Activated CD8-positive, alpha-beta memory T cell treated with anti-CD3 and anti-CD28 coated beads, Interleukin-2, amount 10 ng/mL, durations not matched to agents 7 days and 5 days (primary cell): ENCODE measurements around the gene TLR9. TPM values are rescaled to one million over a fixed set of nuclear protein-coding genes. Genes with fewer than 3 reads are reported as not detected.
"Not testable (repeated sequence)": the region's sequence is repeated elsewhere in the genome, so short reads cannot be mapped to it uniquely, and the experiment has no call there.

Experiments used
- ATAC-seq: fragments of 150-1000 bp; cut with Tn5 transposase; one replicate; pipeline ENCODE4 v1.10.0; 2021; ENCODE audit warnings: moderate library complexity
- CTCF ChIA-PET: fragments of 350-600 bp; sonication (Branson Sonifier 250); formaldehyde crosslinking; loops from one replicate; lab custom pipeline; 2021; ENCODE audit warnings: antibody characterized with exemption; lab: Charles Lee
- DNase-seq: peaks from one replicate; pipeline ENCODE4 v3.0.0-alpha.2; 2020
- H3K27ac Mint-ChIP-seq: one replicate; pipeline ENCODE4 v1.8.0; 2021; ENCODE audit warnings: mild to moderate bottlenecking, mixed read lengths
- H3K27me3 Mint-ChIP-seq: one replicate; pipeline ENCODE4 v1.8.0; 2021; ENCODE audit warnings: mixed read lengths
- H3K36me3 Mint-ChIP-seq: one replicate; pipeline ENCODE4 v1.8.0; 2021; ENCODE audit warnings: mild to moderate bottlenecking, mixed read lengths
- H3K4me1 Mint-ChIP-seq: one replicate; pipeline ENCODE4 v1.8.0; 2021; ENCODE audit warnings: mixed read lengths
- H3K4me3 Mint-ChIP-seq: one replicate; pipeline ENCODE4 v1.8.0; 2021; ENCODE audit warnings: mild to moderate bottlenecking, moderate library complexity, mixed read lengths
- H3K9me3 Mint-ChIP-seq: one replicate; pipeline ENCODE4 v1.8.0; 2022; ENCODE audit warnings: low read depth, mixed read lengths
- total RNA-seq, 2 experiments: library from RNA; stranded (reverse); gene quantifications; one replicate each; pipeline ENCODE4 v1.2.3, GENCODE V29; 2021

Gene TLR9
- total RNA-seq, 2 experiments from 2014 or later, result 0.64 TPM; not detected in 1

DNA sequence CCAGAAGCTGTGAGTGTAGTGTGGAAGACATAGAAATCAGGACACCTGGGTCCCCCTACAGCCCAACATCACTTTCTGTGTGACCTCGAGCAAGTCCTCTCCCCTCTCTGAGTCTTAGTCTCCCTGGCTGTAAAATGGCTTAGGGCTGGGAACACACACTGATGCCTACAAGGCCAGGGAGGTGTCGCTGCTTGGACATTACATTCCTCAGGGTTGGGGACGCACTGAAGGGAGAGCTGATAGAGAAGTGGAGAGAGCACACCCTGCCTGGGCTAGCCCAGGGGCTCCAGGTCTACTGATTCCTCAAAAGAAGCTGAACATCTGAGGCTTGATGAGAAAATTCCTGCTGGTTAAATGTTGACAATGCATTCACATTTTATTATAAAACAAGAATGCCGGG lies 33.8 kb downstream of the TLR9 start:
- DNase-seq (no peak), ATAC-seq (no peak)
- Mint-ChIP-seq H3K9me3 (no peaks in the 10 kb centered on the region), H3K27me3 (no peaks in the 10 kb centered on the region), H3K36me3 (no peaks in the 10 kb centered on the region), H3K4me1 (peaks cover 21% of the 10 kb centered on the region), H3K4me3 (no peak overlapping the region), H3K27ac (no peak overlapping the region)
- CTCF ChIA-PET, result no interaction called here

DNA sequence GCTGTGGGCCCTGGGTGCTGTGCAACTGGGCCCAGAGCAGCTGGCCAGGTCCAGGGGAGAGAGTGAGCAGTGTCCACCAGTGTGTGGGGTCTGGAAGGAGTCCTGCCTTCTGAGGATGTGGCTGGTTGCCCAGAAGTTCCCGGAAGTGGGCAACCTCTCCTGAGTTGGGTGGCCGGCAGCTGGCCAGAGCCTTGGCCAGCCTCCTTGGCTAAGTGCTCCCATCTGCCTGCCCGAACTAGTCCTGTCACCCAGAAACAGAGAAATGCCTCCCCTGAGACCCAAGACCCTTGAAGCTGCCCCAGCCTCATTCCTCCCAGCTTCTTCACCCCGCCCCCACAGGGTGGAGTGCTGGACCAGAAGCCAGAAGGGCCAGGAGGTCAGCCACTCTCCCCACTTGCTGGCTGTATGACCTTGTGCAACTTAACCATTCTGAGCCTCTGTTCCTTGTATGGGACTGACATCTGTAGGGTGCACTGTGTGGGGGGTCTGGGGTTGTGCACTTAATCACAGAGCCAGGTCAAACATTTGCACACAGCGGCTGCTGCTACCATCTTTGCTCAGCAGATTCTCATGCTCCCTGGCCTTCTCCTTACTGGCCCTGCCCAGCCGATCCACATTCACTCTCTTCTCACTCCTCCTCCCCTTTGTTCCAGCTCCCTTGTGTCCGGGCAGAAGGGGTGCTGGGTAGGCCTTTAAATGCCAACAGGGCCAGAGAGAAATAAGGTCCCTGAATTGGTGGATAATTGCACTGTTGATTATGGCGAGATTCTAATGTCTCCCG lies 35.0 kb downstream of the TLR9 start:
- Mint-ChIP-seq H3K36me3 (no peaks in the 10 kb centered on the region), H3K27me3 (no peaks in the 10 kb centered on the region), H3K4me3 (no peak overlapping the region), H3K9me3 (no peaks in the 10 kb centered on the region), H3K4me1 (peaks cover 14% of the 10 kb centered on the region), H3K27ac (no peak overlapping the region)
- ATAC-seq (no peak), DNase-seq (no peak)
- CTCF ChIA-PET, result interaction anchor here (2.5 kb wide), 1 partner anchor 189 kb away, joined by 7 read pairs; no protein-coding TSS in a partner anchor

DNA sequence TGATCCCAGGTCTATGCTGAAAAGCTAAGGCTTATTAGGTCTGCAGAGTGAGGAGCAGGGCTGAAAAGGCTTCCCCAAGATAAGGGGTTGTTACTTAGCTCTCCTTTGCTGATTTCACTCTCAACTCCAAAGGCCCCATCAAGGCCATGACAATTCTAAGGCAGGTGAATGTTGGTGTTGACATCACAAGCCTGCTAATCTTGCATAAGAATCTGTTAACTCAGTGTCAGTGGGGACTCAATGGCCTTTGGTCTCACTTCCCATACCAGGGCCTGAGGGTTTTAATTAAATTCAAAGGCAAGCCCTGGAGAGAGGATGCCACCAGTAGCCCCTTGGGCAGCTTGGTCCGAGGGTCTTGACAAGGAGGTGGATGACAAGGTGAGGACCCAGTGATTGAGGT lies 36.9 kb downstream of the TLR9 start:
- CTCF ChIA-PET, result interaction anchor here (0.6 to 2.5 kb wide), 4 partner anchors 34 to 259 kb away, joined by 3 to 7 read pairs (median 4); partner anchors contain the start of gene POC1A
- no peak overlapping the region for H3K27ac Mint-ChIP-seq
- ATAC-seq, result no peak

DNA sequence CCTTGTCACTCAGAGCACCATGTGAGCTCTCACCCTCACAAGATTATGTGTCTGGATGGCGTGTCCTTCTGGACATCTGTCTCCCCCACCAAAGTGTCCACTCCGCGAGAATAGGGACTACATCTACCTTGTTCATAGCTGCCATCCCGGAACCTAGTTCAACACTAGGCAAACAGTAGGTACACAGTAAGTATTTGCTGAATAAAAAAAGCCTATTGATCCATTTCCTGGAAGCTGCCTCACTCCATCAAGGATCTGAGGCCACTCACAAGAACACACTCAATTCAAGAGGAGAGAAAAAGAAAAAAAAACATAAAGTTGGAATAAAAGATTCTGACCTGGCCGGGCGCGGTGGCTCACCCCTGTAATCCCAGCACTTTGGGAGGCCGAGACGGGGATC lies 38.7 kb downstream of the TLR9 start:
- CTCF ChIA-PET, result interaction anchor here (1.1 kb wide), 1 partner anchor 185 kb away, joined by 3 read pairs; no protein-coding TSS in a partner anchor

More for the DNA sequence above, 36.9 kb downstream of the TLR9 start:
- Mint-ChIP-seq H3K4me3 (no peak overlapping the region), H3K4me1 (peaks cover 16% of the 10 kb centered on the region), H3K27me3 (no peaks in the 10 kb centered on the region), H3K36me3 (no peaks in the 10 kb centered on the region), H3K9me3 (no peaks in the 10 kb centered on the region)
- no peak for DNase-seq

DNA sequence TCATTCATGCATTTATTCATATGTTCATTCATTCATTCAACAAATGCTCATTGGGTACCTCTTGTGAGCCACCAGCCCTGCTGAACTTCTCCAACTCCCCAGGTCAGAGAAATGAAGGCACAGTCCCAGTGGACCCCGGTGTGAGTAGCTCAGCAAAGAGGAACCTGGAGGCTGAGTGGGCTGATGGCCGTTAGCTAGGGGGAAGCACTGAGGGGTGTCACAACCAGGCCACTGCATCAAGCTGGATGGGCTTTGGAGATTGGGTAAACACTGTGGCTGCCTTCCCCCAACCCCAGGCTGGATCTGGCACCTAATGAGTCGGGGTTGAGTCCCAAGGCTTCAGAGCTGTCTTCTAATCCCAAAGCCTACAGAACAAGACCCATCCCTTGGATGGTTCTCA lies 39.6 kb downstream of the TLR9 start:
- no peak overlapping the region for H3K27ac Mint-ChIP-seq
- no peak for ATAC-seq
- H3K36me3 Mint-ChIP-seq, result no peaks in the 10 kb centered on the region
- DNase-seq, result no peak
- H3K4me3 Mint-ChIP-seq, result no peak overlapping the region
- no peaks in the 10 kb centered on the region for H3K9me3 Mint-ChIP-seq
- peaks cover 39% of the 10 kb centered on the region for H3K4me1 Mint-ChIP-seq
- CTCF ChIA-PET, result no interaction called here
- H3K27me3 Mint-ChIP-seq, result no peaks in the 10 kb centered on the region

More for the DNA sequence above, 38.7 kb downstream of the TLR9 start:
- no peak for ATAC-seq
- Mint-ChIP-seq H3K27ac (no peak overlapping the region), H3K36me3 (no peaks in the 10 kb centered on the region), H3K9me3 (no peaks in the 10 kb centered on the region), H3K4me3 (no peak overlapping the region), H3K27me3 (no peaks in the 10 kb centered on the region), H3K4me1 (peaks cover 34% of the 10 kb centered on the region)
- DNase-seq, result no peak

DNA sequence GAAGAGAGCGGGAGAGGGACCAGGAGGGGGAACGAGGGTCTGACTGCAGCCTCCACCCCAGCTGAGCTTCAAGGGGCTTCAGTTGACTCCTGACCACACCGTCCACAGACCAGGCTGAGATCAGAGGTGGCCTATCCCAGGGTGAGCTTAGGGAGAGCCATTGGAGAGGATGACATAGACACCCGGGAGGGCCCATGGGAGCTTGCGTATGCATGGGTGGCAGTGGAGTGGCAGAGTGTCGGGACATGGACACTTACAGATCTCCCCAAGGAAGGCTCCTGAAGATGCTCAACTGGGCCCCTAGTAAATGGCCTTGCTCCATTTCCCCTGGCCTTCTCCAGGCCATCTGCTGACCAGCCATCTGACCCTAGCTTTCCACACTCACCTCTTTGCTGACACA lies 40.1 kb downstream of the TLR9 start:
- Mint-ChIP-seq H3K4me1 (peaks cover 37% of the 10 kb centered on the region), H3K9me3 (no peaks in the 10 kb centered on the region), H3K4me3 (no peak overlapping the region), H3K36me3 (no peaks in the 10 kb centered on the region), H3K27me3 (no peaks in the 10 kb centered on the region), H3K27ac (no peak overlapping the region)
- ATAC-seq, result no peak
- CTCF ChIA-PET, result interaction anchor here (1.5 kb wide), 1 partner anchor 31 kb away, joined by 3 read pairs; the partner anchor contains the start of gene POC1A
- DNase-seq, result no peak

DNA sequence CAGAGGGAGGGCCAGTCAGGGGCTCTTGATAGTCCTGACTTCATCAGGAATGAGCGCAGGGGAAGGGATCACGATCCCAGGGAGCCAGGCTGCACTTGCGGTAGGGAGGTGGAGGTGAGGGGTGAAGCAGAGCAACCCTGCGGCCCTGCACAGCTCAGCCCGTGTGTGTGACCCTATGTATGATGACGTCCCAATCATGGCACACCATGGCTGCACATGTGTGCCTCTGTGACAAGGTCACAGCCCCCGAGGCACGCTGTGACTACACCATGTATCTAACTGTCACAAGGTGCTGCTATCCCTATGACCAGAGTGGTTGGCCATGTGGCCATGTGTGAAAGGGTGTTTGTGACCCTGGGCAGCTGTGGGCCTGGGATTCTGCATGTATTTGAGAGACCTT lies 40.8 kb downstream of the TLR9 start:
- Mint-ChIP-seq H3K27me3 (no peaks in the 10 kb centered on the region), H3K27ac (no peak overlapping the region), H3K36me3 (no peaks in the 10 kb centered on the region), H3K4me3 (no peak overlapping the region), H3K4me1 (peaks cover 34% of the 10 kb centered on the region), H3K9me3 (no peaks in the 10 kb centered on the region)
- ATAC-seq (no peak), DNase-seq (no peak)
- CTCF ChIA-PET, result interaction anchor here (1.5 kb wide), 1 partner anchor 30 kb away, joined by 3 read pairs; the partner anchor contains the start of gene POC1A

DNA sequence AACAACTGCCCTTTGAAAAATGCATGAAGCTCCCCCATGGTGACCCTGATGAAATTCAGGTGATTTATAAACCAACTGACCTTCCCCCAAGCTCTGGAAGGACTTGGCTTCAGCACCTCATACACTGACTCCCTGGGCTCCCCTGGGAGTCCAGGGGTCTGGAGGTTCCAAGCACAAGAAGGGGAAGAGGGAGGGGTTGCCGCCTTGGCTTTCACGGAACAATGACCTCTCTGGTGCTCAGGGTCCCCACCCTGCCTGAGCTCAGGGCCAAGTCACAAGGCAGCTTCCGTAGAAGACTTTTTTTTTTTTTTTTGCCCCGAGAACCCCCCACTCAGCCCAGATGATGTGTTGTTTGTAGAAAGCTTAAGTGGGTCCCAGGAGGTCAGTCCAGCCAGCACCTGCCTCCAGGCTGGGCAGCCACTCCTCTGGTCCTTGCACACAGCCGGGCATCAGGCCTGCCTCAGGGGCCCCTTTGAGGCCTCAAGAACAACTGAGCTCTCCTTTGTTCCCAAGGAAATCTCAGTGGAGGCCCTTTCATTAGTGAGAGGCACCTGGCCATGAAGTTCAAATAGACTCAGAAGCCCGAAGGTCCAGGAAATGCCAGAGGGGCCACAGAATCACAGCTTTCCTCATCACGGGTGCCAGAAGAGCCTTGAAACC lies 41.5 kb downstream of the TLR9 start:
- Mint-ChIP-seq H3K4me1 (peaks cover 27% of the 10 kb centered on the region), H3K36me3 (no peaks in the 10 kb centered on the region), H3K9me3 (no peaks in the 10 kb centered on the region), H3K27ac (no peak overlapping the region), H3K27me3 (no peaks in the 10 kb centered on the region), H3K4me3 (no peak overlapping the region)
- no peak for ATAC-seq
- DNase-seq, result no peak
- CTCF ChIA-PET, result interaction anchor here (0.8 to 3.3 kb wide), 6 partner anchors 9 to 242 kb away, joined by 3 to 12 read pairs (median 4); partner anchors contain the start of genes POC1A and RRP9

DNA sequence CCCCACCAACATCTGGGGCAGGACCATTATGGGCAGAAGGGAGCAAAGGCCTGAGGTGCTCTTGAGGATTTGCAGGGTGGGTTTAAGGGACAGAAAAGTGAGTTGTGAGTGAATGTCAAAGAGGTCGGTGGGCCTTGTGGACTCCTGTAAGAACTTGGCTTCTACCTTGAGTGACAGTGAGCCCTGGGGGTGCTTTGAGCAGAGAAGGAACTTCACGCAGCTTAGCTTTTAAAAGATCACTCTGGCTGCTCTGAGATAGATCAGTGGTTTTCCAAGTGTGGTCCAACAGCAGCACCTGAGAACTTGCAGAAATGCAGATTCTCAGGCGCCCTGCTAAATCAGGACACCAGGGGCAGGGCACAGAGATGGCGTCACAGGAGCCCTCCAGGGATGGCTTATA lies 42.8 kb downstream of the TLR9 start:
- Mint-ChIP-seq H3K36me3 (no peaks in the 10 kb centered on the region), H3K27ac (peak overlapping the region; percentile 6), H3K27me3 (no peaks in the 10 kb centered on the region), H3K4me3 (no peak overlapping the region), H3K9me3 (no peaks in the 10 kb centered on the region), H3K4me1 (peaks cover 25% of the 10 kb centered on the region)
- CTCF ChIA-PET, result interaction anchor here (1.0 to 3.3 kb wide), 4 partner anchors 10 to 241 kb away, joined by 3 to 12 read pairs (median 4); partner anchors contain the start of gene RRP9
- ATAC-seq, result no peak
- DNase-seq, result no peak

DNA sequence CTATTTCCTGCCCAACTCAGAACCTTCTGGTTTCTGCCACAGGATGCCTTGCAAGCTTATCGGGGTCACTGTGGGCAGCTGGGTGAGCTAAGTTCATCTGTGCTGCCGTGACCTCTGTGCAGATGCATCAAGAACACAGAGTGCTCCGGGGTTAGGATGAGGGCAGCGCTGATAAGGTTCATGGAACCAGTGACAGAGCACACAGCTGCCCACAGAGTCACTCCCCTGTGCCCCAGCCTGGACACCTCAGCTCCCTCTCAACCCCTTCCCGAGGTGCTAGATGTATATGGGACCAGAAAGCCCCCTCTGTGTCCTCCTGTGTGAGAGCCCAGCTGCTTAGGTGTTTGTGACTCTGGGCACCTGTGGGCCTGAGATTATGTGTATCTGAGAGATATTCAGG lies 43.2 kb downstream of the TLR9 start:
- H3K27me3 Mint-ChIP-seq, result no peaks in the 10 kb centered on the region
- no peaks in the 10 kb centered on the region for H3K36me3 Mint-ChIP-seq
- no peaks in the 10 kb centered on the region for H3K9me3 Mint-ChIP-seq
- H3K27ac Mint-ChIP-seq, result peak overlapping the region; percentile 6
- peaks cover 25% of the 10 kb centered on the region for H3K4me1 Mint-ChIP-seq
- H3K4me3 Mint-ChIP-seq, result no peak overlapping the region
- CTCF ChIA-PET, result interaction anchor here (1.0 to 3.3 kb wide), 3 partner anchors 11 to 97 kb away, joined by 4 to 12 read pairs (median 4); no protein-coding TSS in a partner anchor
- ATAC-seq, result peak; percentile 75
- peak; percentile 69 for DNase-seq

DNA sequence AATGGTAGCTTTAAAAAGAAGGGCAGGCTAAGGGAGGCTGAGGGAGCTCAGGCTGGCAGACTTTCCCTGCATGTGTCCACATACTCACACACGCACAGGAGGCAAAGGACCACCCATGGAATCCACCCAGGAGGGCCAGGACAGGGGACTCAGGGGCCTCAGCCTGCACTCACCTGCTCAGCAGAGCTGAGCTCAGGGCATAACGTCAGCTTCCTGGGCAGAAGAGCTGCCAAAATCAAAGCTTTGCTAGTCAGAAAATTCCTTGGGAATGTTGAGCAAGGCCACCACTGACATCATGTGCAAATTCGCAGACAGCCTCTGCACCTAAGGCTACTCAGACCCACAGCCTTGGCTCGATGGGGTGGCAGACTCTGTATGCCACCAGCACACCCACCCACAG lies 43.9 kb downstream of the TLR9 start:
- Mint-ChIP-seq H3K36me3 (no peaks in the 10 kb centered on the region), H3K4me1 (peaks cover 25% of the 10 kb centered on the region), H3K9me3 (no peaks in the 10 kb centered on the region), H3K4me3 (no peak overlapping the region), H3K27me3 (no peaks in the 10 kb centered on the region), H3K27ac (no peak overlapping the region)
- no peak for ATAC-seq
- DNase-seq, result no peak
- CTCF ChIA-PET, result interaction anchor here (1.0 to 3.3 kb wide), 3 partner anchors 10 to 98 kb away, joined by 4 to 12 read pairs (median 4); no protein-coding TSS in a partner anchor

DNA sequence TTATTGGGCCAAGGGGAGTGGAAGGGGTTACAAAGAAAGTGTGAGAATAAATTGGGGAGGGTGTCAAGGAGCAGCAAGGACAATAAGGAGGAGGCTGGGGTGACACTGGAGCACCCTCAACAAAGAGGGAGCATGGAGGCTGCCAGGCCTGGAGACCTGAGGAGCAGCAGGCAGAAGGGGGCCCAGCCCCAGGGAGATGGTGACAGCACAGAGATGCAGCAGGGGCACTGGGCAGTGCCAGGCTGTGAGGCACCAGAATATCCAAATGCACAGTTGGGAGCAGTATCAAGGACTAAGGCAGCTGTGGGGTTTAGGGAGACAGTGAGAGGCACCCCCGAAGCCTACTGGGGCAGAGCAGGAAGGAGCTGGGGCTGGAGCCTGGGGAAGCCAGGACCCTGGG lies 46.9 kb downstream of the TLR9 start:
- H3K27me3 Mint-ChIP-seq, result no peaks in the 10 kb centered on the region
- ATAC-seq (no peak), DNase-seq (no peak)
- peaks cover 26% of the 10 kb centered on the region for H3K4me1 Mint-ChIP-seq
- CTCF ChIA-PET, result no interaction called here
- H3K4me3 Mint-ChIP-seq, result no peak overlapping the region
- H3K27ac Mint-ChIP-seq, result no peak overlapping the region
- H3K36me3 Mint-ChIP-seq, result no peaks in the 10 kb centered on the region
- H3K9me3 Mint-ChIP-seq, result no peaks in the 10 kb centered on the region

DNA sequence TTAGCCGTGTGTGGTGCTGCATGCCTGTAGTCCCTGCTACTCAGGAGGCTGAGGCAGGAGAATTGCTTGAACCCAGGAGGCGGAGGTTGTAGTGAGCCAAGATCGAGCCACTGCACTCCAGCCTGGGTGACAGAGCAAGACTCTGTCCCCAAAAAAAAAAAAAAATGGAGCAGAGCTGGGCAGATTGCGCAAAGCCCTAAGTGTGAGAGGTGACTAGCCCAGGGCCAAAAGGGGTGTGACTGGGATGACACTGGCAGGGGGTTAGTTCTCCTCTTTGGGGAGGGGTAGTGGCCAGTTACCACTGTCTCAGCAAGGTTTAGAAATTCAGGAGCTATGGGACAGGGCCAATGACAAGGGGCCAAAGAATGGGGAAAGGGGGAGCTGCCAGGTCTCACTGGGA lies 47.3 kb downstream of the TLR9 start:
- DNase-seq, ATAC-seq, H3K27ac Mint-ChIP-seq, CTCF ChIA-PET, H3K9me3 Mint-ChIP-seq, H3K36me3 Mint-ChIP-seq, H3K4me3 Mint-ChIP-seq, H3K27me3 Mint-ChIP-seq: not testable (repeated sequence)
- H3K4me1 Mint-ChIP-seq, result peaks cover 25% of the 10 kb centered on the region
